ENCODE measurements around the gene GRPEL2. TPM values are rescaled to one million over a fixed set of nuclear protein-coding genes. Genes with fewer than 3 reads are reported as not detected.

The GRPEL2 gene
- total RNA-seq, 1 experiment from 2014 or later: 48.9 TPM

- H3K4me2 ChIP-seq (ENCODE audit: low read length): no peak overlapping the region
- intact Hi-C loops (cut with micrococcal nuclease): no loop called here
- peaks cover 4% of the 10 kb centered on the region; the same call in 1 of the 2 replicates for H4K20me1 ChIP-seq (ENCODE audit: insufficient read depth)
- H3K79me2 ChIP-seq (ENCODE audit: insufficient read depth, low read length): peaks cover 30% of the 10 kb centered on the region
- H3K27me3 ChIP-seq (ENCODE audit: insufficient read depth, low read length): no peaks in the 10 kb centered on the region
- BruUV-seq (replicated peaks): no TSS peak
- H3K9me2 ChIP-seq (ENCODE audit: insufficient read depth): no peaks in the 10 kb centered on the region
- no peaks in the 10 kb centered on the region for H3K9me3 ChIP-seq (ENCODE audit: control insufficient read depth in 1 of 2, insufficient read depth in 1 of 2, low read depth in 1 of 2, low read length in 2 of 2)
- H3K27ac ChIP-seq (ENCODE audit: low read depth, low read length): no peak overlapping the region
- peaks cover 7 to 18% of the 10 kb centered on the region in 2 experiments; a peak in 3 of 4 replicates for H3K4me1 ChIP-seq (ENCODE audit: control insufficient read depth in 1 of 2, insufficient read depth in 2 of 2, low read length in 2 of 2)
- no peak overlapping the region for H3K4me3 ChIP-seq (replicated peaks in 1 of 2; ENCODE audit: low read depth in 1 of 2, low read length in 2 of 2)
- no peak for ATAC-seq
- no peak overlapping the region for H2AFZ ChIP-seq (ENCODE audit: low read depth, low read length, poor library complexity, severe bottlenecking)
- no peak for TF ChIP-seq POLR2A (IDR thresholded peaks at IDR 0.05; ENCODE audit: borderline replicate concordance, extremely low read depth, insufficient read depth, insufficient read length)
- no peak for TF ChIP-seq SIN3A (IDR thresholded peaks at IDR 0.05; ENCODE audit: low read depth)
- TF ChIP-seq ZFX (IDR thresholded peaks at IDR 0.05): no peak
- no peak for TF ChIP-seq CBX3 (IDR thresholded peaks at IDR 0.05; ENCODE audit: low read depth)
- TF ChIP-seq POLR2AphosphoS5 (IDR thresholded peaks at IDR 0.05; ENCODE audit: low read depth, low read length): no peak
- CTCF ChIA-PET: interaction anchor here (4.2 kb wide), 1 partner anchor 11 kb away, joined by 38 read pairs; no protein-coding TSS in a partner anchor
- H3K36me3 ChIP-seq (ENCODE audit: control insufficient read depth in 1 of 2, insufficient read depth in 2 of 2, low read length in 2 of 2): peaks cover 27 to 32% of the 10 kb centered on the region in 2 experiments
- POLR2A ChIA-PET: no interaction called here
- RAD21 ChIA-PET (ENCODE audit: low non-redundant PET in 1 of 2, low total read pairs in 2 of 2, uncharacterized antibody in 2 of 2, unreplicated experiment in 2 of 2): no interaction called here
- no peak for DNase-seq (ENCODE audit: low read depth, low spot score)
- no peak overlapping the region for H3K9ac ChIP-seq (ENCODE audit: low read length)
Observed at GRCh38 chr5:149355688-149356087, 10.4 kb downstream of the GRPEL2 start.

GRCh38 chr5:149356391-149356790 is 11.1 kb downstream of the GRPEL2 start:
- ATAC-seq (no peak), DNase-seq (ENCODE audit: low read depth, low spot score) (no peak)
- POLR2A ChIA-PET: no interaction called here
- intact Hi-C loops (cut with micrococcal nuclease): no loop called here
- Histone ChIP-seq H3K4me1 (ENCODE audit: control insufficient read depth in 1 of 2, insufficient read depth in 2 of 2, low read length in 2 of 2) (peaks cover 7 to 18% of the 10 kb centered on the region in 2 experiments; a peak in 3 of 4 replicates), H3K79me2 (ENCODE audit: insufficient read depth, low read length) (peaks cover 24% of the 10 kb centered on the region), H4K20me1 (ENCODE audit: insufficient read depth) (peaks cover 4% of the 10 kb centered on the region; the same call in 1 of the 2 replicates), H3K9me2 (ENCODE audit: insufficient read depth) (no peaks in the 10 kb centered on the region), H3K27ac (ENCODE audit: low read depth, low read length) (no peak overlapping the region), H3K27me3 (ENCODE audit: insufficient read depth, low read length) (no peaks in the 10 kb centered on the region), H3K4me2 (ENCODE audit: low read length) (no peak overlapping the region), H2AFZ (ENCODE audit: low read depth, low read length, poor library complexity, severe bottlenecking) (no peak overlapping the region), H3K9me3 (ENCODE audit: control insufficient read depth in 1 of 2, insufficient read depth in 1 of 2, low read depth in 1 of 2, low read length in 2 of 2) (no peaks in the 10 kb centered on the region), H3K4me3 (replicated peaks in 1 of 2; ENCODE audit: low read depth in 1 of 2, low read length in 2 of 2) (no peak overlapping the region), H3K36me3 (ENCODE audit: control insufficient read depth in 1 of 2, insufficient read depth in 2 of 2, low read length in 2 of 2) (peaks cover 21 to 25% of the 10 kb centered on the region in 2 experiments), H3K9ac (ENCODE audit: low read length) (no peak overlapping the region)
- TF ChIP-seq EZH2 (IDR thresholded peaks at IDR 0.05): no peak
- no peak for TF ChIP-seq ZNF274 (IDR thresholded peaks at IDR 0.05; ENCODE audit: low read depth, low read length)
- no peak for TF ChIP-seq ZFX (IDR thresholded peaks at IDR 0.05)
- no peak for TF ChIP-seq JUND (IDR thresholded peaks at IDR 0.05)
- no peak for TF ChIP-seq ATF3 (IDR thresholded peaks at IDR 0.05)
- TF ChIP-seq YY1 (IDR thresholded peaks at IDR 0.05; ENCODE audit: extremely low read depth, insufficient replicate concordance, low read depth, low read length): no peak
- no peak for TF ChIP-seq REST (IDR thresholded peaks at IDR 0.05; ENCODE audit: low read depth)
- no peak for TF ChIP-seq POLR2AphosphoS5 (IDR thresholded peaks at IDR 0.05; ENCODE audit: low read depth, low read length)
- no peak for TF ChIP-seq RAD21 (IDR thresholded peaks at IDR 0.05; ENCODE audit: low read depth)
- no peak for TF ChIP-seq EGR1 (IDR thresholded peaks at IDR 0.05; ENCODE audit: low read depth)
- TF ChIP-seq ZBTB33 (IDR thresholded peaks at IDR 0.05; ENCODE audit: extremely low read depth, insufficient replicate concordance, low read length): no peak
- no TSS peak for BruUV-seq (replicated peaks)
- RAD21 ChIA-PET (ENCODE audit: low non-redundant PET in 1 of 2, low total read pairs in 2 of 2, uncharacterized antibody in 2 of 2, unreplicated experiment in 2 of 2): no interaction called here
- CTCF ChIA-PET: interaction anchor here (0.7 to 4.2 kb wide), 2 partner anchors 10 to 11 kb away, joined by 4 to 38 read pairs; no protein-coding TSS in a partner anchor
